HG02678 (cell line): ENCODE data around the gene ARL15.

Experiments used
- ATAC-seq: cut with Tn5 transposase; IDR thresholded peaks from one replicate; pipeline ENCODE4 v1.9.1; 2021; ENCODE audit warnings: mild to moderate bottlenecking, moderate library complexity; ENCODE audit not compliant: unreplicated experiment

ARL15 gene

GRCh38 chr5:54162184-54162583 lies 148.2 kb downstream of the ARL15 start:
- ATAC-seq = no peak

- ATAC-seq = no peak
Measured at GRCh38 chr5:54160329-54160728, 150.0 kb downstream of the ARL15 start.

DNA sequence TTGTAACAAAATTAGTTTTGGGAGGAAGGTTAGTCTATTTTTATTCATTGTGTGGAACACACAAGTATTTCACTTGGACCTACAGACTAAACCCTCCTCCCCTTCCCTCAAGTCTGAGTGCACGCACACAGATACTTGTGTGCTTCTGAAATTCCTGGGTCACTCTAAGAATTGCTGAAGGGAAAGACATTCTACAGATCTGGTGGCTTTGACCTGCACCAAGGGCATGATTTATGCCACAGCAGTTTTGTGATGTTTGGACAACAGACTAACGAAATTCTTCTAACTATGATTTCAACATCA lies 150.5 kb downstream of the ARL15 start:
- no peak for ATAC-seq

GRCh38 chr5:54159153-54159892 lies 151.1 kb downstream of the ARL15 start:
- ATAC-seq = peak; percentile 92

DNA sequence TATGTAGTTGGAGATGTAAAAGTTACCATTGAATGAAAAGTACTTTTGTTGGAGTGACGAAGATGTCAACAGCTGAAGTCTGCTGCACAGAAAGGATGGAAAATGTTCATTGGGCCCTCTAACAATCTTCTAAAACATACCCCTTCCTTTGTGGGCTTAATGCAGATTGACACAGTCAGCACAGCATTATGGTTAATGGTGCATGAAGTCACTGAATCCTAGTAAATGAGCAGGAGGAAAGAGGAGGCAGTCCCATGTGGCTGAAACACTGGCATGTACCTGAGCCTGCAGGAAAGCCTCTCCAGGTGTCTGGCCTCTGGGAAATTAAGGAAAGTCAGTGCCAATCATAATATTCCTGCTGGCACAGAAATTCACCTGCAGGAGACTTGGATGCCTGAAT lies 153.8 kb downstream of the ARL15 start:
- no peak for ATAC-seq

DNA sequence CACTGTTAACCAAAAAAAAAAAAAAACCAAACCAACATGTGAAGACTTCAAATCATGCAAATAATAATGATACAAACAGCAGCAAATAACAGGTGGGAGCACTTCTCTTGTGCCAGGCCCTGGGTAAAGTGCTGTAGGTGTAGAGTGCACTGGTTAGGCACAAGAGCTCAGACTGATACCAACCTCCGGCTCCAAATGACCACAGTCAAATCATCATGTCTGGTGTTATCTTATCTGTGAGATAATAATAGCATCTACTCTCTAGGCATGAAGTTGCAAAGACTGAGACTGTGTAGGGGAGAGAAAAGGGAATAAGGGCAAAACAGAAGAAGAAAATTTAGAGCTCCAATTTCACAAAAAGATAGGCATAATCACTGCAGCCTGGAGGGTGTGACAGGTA lies 159.5 kb downstream of the ARL15 start:
- ATAC-seq = no peak

GRCh38 chr5:54148858-54149257 lies 161.5 kb downstream of the ARL15 start:
- no peak for ATAC-seq

- no peak for ATAC-seq
Measured at GRCh38 chr5:54148067-54148845, 162.1 kb downstream of the ARL15 start.

DNA sequence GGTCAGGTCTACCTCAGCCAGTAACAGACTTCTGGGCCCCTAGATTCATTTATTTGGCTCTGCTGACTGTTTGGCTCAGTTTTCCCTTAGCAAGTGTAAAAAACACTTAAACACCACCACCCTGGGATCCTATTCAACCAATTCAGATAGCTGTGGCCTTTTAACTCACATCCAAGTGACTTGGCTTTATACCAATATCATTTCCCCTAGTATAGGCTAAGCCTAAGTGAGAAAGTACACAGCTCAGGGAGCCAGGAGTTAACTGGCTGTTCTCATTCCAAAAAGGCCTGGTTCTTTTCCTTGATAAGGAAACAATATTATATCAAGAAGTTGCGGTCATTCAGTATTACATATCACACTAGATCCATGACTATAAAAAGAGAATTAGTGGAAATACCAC lies 163.5 kb downstream of the ARL15 start:
- no peak for ATAC-seq

GRCh38 chr5:54146390-54146789 lies 164.0 kb downstream of the ARL15 start:
- no peak for ATAC-seq

DNA sequence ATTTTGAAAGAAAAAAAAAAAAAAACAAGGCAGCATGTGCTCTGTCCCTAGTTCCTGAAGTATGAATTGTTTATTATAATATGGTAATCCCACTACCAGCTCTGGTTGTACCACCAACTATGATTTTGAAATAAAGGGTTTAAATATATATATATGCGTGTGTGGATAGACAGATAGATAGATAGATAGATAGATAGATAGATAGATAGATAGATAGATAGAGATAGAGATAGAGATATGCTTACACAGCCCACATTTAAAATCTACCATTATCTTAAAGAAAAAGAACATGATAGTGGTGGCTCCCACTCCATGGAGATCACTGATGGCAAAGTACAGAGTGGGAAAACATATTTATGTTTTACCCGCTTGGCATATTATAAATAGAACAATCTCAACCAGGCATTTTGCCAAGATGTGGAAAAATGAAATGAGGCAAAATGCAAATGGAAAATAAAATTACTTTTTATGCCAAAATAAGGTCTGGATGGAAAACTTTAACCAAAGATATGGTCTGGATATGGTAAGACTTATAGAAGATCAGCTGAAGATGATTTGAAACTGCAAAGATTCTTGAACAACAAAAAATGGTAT lies 170.0 kb downstream of the ARL15 start:
- no peak for ATAC-seq

DNA sequence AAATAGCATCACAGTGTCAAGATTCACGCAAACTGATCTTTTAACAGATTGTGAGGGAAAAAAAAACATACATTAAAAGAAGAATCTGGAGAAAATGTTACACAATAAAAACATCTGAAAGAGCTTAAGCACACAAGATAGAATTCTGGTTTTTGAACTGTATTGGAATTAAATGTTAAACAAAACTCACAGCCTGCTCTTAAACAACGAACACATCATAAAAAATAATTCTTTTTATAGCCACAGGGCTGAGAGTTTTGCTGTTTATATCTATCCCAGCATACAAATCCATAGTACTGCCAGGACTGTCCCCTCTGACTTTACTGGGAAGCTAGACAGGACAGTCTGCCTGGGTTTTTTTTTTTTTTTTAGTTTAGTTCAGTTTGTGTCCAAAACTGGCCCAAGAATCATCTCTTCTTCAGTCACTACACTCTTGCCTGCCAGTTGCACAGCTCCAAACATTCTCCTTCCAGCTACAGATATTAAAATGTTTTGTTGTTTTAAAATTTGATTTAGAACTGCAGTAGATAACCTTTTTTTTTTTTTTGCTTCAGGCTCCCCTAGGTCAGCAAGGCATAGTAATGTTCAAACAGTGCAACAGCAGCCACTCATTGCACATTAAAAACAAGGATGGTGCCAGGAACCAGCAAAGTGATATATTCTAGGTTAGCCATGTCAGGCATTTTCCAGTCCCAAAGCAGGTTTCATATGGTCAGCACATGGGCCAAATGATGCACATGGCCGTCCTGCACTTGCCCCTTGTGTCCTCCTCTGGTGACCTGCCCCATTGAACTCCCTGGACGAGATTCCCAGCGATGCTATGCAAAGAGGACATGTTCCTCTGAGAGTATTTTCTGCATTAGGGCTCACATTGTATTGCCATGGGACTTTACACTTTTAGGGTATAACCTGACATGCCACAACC lies 173.6 kb downstream of the ARL15 start:
- ATAC-seq = no peak

DNA sequence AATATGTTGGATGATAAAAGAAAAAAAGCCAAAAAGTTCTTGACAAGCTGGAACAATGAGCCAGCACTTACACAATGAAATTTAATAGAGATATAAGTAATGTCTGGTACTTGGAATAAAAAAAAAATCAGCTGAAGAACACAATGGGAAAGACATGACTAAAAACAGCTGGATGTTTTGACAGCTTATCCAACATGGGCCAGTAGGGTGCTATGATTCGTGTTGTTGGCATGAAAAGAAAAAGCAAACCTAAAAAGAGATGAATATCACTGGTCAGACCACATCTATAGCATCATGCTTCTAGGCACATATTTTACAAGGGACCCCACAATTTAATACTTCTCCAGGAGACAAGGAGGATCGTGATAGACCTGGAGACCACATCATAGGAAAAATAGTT lies 175.3 kb downstream of the ARL15 start:
- ATAC-seq = no peak

- ATAC-seq = no peak
Measured at GRCh38 chr5:54133917-54134316, 176.5 kb downstream of the ARL15 start.

- no peak for ATAC-seq
Measured at GRCh38 chr5:54120473-54120872, 189.9 kb downstream of the ARL15 start.

DNA sequence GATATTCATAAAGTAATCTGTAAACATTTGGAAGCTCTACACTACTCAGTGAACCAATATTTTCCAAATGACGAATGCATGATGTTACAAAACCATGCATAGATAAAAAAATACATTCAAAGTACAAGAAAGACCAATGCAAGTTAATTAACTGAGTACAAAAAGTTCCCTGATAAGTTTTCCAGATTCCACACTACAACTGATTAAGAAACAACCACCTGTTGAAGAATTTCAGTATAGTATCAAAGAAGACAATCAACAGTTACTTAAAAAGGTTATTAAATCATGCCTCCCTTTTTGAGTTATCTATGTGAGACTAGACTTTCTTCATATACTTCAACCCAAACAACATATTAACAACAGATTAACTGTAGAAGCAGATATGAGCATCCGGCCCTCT lies 192.4 kb downstream of the ARL15 start:
- ATAC-seq = no peak

DNA sequence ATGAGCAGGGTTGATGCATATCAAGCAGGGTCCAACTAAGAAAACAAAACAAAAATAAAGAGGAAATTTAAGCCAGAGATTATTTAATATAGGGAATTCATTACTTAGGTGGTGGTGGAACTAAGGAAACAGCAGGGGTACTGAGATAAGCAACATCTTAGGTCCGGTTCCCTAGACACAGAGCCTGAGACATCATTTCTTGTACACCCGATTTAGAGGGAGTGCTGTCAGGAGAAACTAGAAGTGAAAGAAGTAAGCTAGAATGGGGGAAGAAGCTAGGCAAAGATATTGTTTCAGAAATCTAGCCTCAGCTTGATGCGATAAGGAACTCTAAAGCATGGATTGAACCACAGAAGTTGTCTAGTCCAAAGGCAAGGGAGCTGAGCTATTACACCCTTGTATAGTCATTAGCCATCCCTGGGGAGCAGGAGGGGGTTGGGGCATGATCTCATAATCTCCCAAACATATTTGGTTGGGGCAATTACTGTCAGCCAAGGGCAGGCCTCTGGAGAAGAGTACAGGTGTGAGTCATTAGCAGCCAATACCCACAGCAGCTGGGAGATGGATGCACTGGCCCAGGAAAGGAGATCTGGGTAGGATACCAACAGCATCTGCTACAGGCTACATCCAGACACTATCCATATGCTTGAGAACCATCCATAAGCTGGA lies 194.5 kb downstream of the ARL15 start:
- no peak for ATAC-seq

DNA sequence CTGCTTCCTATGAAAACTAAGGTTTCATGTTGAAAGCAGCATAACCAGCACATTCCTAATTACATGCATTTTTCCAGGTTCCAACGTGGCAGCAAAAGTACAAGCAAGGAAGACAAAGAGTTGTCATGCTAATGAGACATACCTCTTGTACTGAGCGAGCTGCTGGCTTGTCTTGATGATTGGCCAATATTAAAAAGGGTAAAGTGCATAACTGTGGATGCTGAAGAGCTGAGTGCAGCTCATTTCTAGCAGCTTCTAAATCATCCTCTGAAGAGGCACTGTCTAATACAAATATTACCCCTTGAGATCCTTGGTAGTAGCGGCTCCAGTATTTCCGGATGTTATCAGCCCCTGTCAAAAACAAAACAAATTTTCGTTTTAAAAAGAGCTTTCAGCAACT lies 197.3 kb downstream of the ARL15 start:
- ATAC-seq = no peak

GRCh38 chr5:54109626-54110330 lies 200.6 kb downstream of the ARL15 start:
- ATAC-seq = no peak

- no peak for ATAC-seq
Measured at GRCh38 chr5:54108136-54108535, 202.2 kb downstream of the ARL15 start.
